Activated CD8-positive, alpha-beta memory T cell treated with anti-CD3 and anti-CD28 coated beads, Interleukin-2, amount 50 U/mL, for 4 hours (primary cell): Measurements from ENCODE around the gene TFAP2B.

Experiments used
- DNase-seq: peaks from one replicate; pipeline ENCODE4 v3.0.0-alpha.2; 2020

Gene TFAP2B

DNA sequence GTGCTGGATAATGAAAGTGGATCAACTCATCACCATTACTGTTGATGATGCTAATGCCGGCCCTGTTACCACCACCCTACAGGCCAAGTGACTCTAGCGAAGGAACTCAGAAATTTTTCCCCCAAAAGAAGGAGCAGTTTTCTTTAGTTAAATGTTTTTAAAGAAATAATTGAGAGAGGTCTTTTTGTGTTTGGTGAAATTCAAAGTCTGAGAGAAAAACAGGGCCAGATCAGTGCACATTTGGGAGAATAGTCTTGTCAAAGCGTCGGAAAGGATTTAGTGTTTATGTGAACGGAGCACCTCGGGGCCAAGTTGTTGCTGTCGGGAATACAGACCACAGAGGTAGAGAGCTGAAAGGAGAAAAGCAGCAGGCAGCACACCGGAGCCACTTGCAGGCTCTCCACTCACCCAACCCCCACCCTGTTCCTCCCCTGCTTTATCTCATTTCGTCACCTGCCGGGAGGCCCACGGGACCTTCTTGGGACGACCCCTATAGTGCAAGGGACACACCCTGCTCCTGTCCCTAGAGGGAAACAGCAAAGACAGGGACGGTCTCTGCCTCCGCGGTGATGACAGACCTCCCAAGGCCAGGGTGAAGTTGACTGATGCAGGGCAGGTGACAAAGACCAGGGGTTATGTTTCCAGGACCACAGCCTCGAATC lies 6.8 kb downstream of the TFAP2B start:
- no peak for DNase-seq

- DNase-seq: no peak
Measured at GRCh38 chr6:50826037-50826761, 7.5 kb downstream of the TFAP2B start.

DNA sequence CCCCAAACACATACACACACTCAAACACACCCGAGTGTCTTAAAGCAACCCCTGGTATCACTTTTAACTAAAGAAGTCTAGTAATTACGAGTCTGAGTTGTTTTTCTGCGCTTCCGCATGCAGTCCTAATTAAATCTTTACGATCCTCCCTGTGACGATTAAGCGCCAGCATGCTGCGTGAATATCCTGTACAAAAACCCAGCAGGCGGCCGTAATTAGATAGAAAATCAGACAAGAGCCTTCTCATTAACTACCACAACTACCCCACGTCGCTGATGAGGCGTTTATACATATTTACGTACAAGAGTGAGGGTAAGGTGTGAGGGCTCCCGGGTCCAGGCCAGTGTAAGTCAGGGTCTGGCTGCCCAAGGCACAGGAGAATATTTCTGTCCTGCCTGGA lies 8.1 kb downstream of the TFAP2B start:
- no peak for DNase-seq

DNA sequence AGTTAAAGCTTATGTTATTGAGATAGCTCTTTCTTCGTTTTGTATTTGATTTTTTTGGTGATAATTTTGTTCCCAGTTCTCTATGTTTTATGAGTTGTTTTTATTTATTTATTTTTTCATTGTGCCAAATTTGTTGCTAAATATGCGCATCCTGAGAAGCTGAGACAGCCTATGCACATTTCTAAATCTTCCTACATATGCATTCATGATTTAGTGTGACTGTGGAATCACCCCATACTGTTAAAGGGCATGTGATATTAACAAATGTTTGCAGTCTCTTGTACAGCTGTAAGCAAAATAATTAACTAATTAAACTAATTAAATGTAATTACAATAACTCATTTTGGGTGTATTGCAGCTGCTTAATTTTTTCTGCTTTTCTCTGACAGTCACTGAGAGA lies 10.4 kb downstream of the TFAP2B start:
- no peak for DNase-seq

GRCh38 chr6:50829898-50830444 lies 11.3 kb downstream of the TFAP2B start:
- DNase-seq: no peak

GRCh38 chr6:50831186-50831585 lies 12.5 kb downstream of the TFAP2B start:
- no peak for DNase-seq

GRCh38 chr6:50832912-50833311 lies 14.2 kb downstream of the TFAP2B start:
- DNase-seq: no peak

DNA sequence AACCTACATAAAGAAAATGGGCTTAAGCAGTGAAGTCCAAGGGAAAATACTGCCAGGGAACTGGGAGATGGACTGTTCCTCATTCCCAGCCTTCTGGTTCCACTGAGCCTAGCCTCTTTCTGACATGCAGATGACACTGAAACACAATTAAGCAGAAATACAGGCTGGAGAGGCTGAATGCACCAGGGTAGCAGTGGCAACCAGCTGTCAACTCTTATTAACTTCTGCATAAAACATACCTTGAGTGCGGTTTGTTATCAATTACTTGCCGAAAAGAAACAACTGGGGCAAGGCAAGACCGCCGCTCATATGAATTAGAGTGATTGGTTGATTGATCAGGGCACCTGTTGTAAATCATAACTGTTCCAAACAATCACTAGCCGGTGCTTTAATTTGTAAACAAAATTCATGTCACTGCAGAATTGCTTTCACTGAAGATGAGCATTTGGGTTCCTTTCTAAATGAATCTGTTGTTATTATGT lies 16.3 kb downstream of the TFAP2B start:
- no peak for DNase-seq

GRCh38 chr6:50836231-50836630 lies 17.6 kb downstream of the TFAP2B start:
- DNase-seq: no peak

- no peak for DNase-seq
Measured at GRCh38 chr6:50837589-50838445, 19.1 kb downstream of the TFAP2B start.

DNA sequence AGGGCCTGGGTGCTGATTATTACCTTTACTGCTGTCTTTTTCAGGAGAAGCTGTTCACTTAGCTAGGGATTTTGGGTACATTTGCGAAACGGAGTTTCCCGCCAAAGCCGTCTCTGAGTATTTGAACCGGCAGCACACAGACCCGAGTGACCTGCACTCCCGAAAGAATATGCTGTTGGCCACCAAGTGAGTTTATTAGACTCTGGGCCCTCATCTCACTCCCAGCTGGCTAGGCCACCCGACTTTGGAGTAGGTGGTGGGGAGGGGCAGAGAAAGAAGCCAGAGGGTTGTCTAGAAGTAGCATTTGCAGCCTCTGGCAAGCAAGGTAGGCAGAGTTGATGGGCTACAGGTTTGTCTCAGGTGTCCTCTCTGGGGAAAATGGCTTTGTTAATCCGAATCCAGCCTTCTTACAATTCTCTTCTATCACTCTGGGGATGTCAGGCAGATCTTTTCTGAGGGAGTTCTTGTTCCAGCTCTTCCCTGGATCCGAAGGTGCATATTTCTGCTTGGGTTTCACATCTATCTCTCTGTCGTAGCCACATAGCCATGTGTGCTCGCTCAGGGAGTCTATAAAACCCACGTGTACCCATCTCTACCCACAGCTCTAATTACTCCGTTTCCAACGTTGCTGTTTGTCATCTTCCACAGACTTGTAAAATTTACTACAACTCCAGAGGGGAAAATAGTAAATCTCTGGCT lies 21.6 kb downstream of the TFAP2B start:
- no peak for DNase-seq

DNA sequence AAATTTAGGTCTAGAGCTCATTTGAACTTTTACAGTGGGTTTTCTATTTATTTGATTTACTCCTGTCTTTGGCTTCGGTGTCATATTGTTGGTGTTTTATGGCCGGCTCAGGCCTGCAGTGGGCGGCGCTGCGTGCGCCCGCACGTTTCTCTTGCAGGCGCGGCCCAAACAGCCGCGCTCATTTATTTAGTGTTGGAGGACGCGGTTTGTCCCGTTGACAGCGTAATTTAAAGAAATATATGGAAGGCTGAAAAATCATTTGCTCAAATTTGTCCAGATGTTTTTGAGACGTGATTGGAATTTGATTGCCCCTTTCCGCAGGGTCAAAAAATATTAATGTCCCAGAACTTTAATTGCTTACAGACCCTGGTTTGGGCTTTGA lies 22.1 kb downstream of the TFAP2B start:
- DNase-seq: no peak

- DNase-seq: no peak
Measured at GRCh38 chr6:50842446-50842845, 23.8 kb downstream of the TFAP2B start.

DNA sequence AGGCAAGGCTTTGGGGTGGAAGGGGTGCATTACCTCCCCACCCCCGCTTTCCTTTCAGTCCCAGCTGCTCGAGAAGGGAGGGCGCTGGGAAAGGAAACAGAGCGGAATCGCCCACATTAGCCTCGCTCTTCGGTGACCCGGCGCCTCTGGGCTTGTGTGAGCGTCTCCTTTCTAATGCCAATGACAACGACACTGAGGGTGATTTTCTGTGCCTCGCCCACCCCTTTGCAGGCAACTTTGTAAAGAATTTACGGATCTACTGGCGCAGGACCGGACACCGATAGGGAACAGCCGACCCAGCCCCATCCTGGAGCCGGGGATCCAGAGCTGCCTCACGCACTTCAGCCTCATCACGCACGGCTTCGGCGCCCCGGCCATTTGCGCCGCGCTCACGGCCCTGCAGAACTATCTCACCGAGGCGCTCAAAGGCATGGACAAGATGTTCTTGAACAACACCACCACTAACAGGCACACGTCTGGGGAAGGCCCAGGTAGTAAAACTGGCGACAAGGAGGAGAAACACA lies 24.3 kb downstream of the TFAP2B start:
- no peak for DNase-seq

GRCh38 chr6:50843842-50844241 lies 25.2 kb downstream of the TFAP2B start:
- no peak for DNase-seq

DNA sequence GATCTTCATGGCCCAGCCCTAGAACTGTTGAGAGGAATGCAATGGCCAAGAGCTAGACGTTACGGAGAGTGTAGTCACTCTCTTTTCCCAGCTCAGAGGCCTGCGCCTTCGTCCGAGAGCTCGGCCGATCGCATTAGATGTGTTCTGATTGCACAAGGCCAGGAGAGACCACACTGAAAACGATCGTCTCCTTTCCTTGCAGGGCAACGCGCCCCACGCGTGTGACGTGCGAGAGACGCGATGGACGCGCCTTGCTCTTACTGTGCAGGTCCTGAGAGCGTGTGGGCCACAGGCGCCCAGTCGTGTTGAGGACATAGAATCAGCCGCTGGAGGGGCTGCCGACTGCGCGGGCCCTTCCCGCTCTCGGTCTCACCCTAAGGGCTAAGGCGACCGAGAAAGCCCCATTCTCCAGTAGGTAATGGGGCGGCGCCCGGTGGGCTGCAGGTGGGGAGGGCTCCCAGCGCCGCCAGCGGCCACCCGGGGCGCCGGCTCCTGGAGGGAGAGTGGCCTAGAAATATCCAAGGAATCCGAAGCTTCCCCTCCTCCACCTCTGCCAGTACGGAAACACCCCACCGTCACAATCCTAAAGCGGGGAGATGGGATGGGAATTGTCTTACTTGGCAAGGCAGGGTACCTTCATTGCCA lies 26.9 kb downstream of the TFAP2B start:
- no peak for DNase-seq

GRCh38 chr6:50846144-50846851 lies 27.6 kb downstream of the TFAP2B start:
- DNase-seq: no peak

GRCh38 chr6:50846852-50847155 lies 28.1 kb downstream of the TFAP2B start:
- DNase-seq: no peak

DNA sequence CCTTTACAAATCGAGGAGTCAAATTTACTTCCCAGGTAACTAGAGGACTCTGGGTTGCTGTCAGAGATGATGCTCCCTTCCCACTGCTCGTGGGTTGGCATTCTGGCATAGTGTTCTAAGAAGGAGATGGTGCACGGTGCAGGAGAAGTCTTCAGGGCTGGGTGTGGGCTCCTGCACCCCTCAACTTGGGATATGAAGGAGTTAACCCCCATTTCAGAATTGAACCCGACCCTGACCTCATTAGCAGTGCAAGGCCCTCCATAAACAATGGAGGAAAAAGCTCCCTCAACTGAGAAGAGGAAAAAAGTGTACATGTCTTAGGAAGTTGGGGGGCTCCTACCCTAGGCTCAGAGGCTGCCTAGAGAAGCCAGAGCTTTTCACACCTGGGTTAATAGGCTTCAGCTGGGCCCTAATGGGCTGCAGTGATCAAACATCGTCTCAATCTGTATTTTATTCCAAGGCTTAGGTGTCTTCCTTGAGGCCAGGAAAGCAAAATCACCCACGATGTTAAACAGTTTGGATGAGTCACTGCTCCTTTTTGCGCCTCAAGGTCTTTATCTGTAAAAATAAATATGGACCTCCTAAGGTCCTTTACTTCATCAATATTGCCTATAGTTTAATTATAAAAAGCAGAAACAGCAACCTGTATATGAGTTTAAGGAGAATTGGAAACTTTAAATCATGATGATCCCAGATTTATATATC lies 29.4 kb downstream of the TFAP2B start:
- no peak for DNase-seq

DNA sequence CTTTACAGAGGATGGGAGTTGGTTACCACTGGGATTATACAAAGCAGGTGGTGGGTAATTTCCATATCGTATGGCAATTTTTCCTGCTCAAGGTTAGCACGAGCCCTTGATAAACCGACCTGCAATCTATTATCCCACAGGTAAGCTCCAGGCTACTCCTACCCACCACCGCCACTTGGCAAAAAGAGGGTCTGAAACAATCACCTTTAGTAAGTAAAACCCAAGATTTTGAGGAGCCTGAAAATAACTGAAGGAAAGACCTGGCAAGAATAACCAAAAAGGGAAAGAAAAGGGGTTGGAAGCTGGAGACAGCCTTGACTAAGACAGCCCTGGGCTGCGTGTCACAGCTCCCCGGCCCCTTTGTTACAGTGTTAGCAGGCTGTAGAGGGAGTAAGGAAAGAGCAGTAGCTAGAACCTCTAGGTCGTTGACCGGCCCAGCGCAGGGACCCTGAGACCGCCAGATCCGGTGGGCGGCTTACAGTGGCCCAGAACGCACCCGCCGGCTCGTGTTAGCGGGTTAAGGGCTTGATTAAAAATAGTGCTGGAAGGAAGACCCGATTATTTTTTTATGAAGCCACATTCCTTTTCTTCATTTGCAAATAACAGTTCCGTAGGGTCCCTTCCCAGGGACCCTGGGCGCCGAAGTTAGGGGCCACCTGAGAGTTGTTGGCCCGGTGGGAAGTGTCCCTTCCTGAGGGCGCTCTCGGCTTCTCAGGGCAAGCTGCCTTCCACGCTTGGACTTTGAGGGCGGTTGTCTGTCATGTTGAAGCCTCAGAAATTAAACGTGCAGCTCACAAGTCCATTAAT lies 30.5 kb downstream of the TFAP2B start:
- no peak for DNase-seq
